ENCODE measurements around the gene ARMC8. TPM values are rescaled to one million over a fixed set of nuclear protein-coding genes. Genes with fewer than 3 reads are reported as not detected.

ARMC8 gene
- total and polyA plus RNA-seq, 2 of the 8 experiments (the other 6 are each of a cell fraction or from before 2014, with no cell fraction given): 47.3 to 58.5 TPM

DNA sequence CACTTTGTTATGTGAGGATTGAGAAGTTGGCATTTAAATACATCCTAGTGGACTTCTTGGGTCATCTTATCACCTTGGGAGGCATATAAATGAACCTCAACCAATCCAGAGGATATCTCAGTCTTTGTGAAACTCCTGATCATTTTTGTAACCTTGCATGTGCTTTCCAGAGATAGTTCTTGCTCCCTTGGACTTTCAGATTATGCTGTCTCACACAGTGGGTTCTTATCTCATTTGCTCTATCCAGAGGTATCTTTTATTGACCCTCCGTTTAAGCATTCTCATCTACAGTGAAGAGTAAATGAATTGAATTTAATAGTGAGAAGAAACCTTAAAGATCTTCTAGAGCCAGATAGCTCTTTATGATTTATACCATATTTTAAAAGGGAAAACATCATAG lies 10.4 kb downstream of the ARMC8 start:
- Histone ChIP-seq H3K79me2 (ENCODE audit: control insufficient read depth in 1 of 2, insufficient read depth in 2 of 2, low read length in 2 of 2) (peaks cover 0 to 91% of the 10 kb centered on the region in 2 experiments; a peak in 3 of 4 replicates), H2AK5ac (ENCODE audit: low read depth, low read length) (no peak overlapping the region), H4K8ac (ENCODE audit: extremely low read depth, insufficient read depth, low read length) (no peak overlapping the region), H3K14ac (ENCODE audit: insufficient read length) (no peak overlapping the region), H3K4me3 (ENCODE audit: extremely low read depth in 1 of 4, insufficient read depth in 2 of 4, low read depth in 3 of 4, low read length in 4 of 4) (no peak overlapping the region), H3K23me2 (ENCODE audit: low read depth, low read length) (no peaks in the 10 kb centered on the region), H2BK120ac (replicated peaks; ENCODE audit: low read depth, low read length) (no peak overlapping the region), H3K23ac (ENCODE audit: insufficient read length) (no peak overlapping the region), H3K18ac (ENCODE audit: extremely low read depth, low read length) (no peak overlapping the region), H2BK15ac (ENCODE audit: low read length) (no peak overlapping the region), H3K9me3 (ENCODE audit: insufficient read depth in 2 of 2, low read depth in 1 of 2, low read length in 1 of 2) (no peaks in the 10 kb centered on the region), H2BK12ac (ENCODE audit: low read depth, low read length) (no peak overlapping the region), H4K91ac (replicated peaks; ENCODE audit: insufficient read length, low read length) (no peak overlapping the region), H3K27ac (ENCODE audit: low read depth, low read length) (no peak overlapping the region), H4K20me1 (replicated peaks in 1 of 2; ENCODE audit: control insufficient read depth in 1 of 2, insufficient read depth in 2 of 2, low read length in 2 of 2) (peaks cover 14% of the 10 kb centered on the region in 2 experiments), H3K4me1 (replicated peaks in 1 of 4; ENCODE audit: control insufficient read depth in 3 of 4, insufficient read depth in 4 of 4, low read length in 3 of 4) (no peaks in the 10 kb centered on the region; a peak in 1 of 7 replicates), H3K9ac (replicated peaks in 1 of 4; ENCODE audit: extremely low read depth in 1 of 4, low read depth in 3 of 4, low read length in 3 of 4) (no peak overlapping the region), H3K27me3 (replicated peaks in 1 of 4; ENCODE audit: control insufficient read depth in 3 of 4, extremely low read depth in 1 of 4, insufficient read depth in 3 of 4, low read length in 3 of 4) (no peaks in the 10 kb centered on the region), H3K36me3 (ENCODE audit: control insufficient read depth in 2 of 4, insufficient read depth in 4 of 4, low read length in 3 of 4) (no peaks in the 10 kb centered on the region; a peak in 1 of 8 replicates), H3K4ac (replicated peaks; ENCODE audit: insufficient read length, low read depth, low read length) (no peak overlapping the region), H3K56ac (replicated peaks; ENCODE audit: insufficient read length, low read depth, low read length) (no peak overlapping the region), H2AFZ (ENCODE audit: low read length) (no peak overlapping the region), H2BK20ac (ENCODE audit: low read length) (no peak overlapping the region), H3K4me2 (ENCODE audit: insufficient read depth in 1 of 2, low read depth in 2 of 2, low read length in 2 of 2) (no peak overlapping the region), H3K79me1 (ENCODE audit: low read depth, low read length) (0 out of 2 replicates have a peak, but pooled peaks cover 1% of the 10 kb centered on the region), H4K5ac (ENCODE audit: insufficient read length, low read depth, low read length) (no peak overlapping the region), H2BK5ac (ENCODE audit: low read depth, low read length) (no peak overlapping the region)
- 83% methylated on average over 1 of the region's 1 CpG; no CpG with 5 or more reads in 1 of the 2 experiments for WGBS, 2 experiments (ENCODE audit: extremely low coverage in 1 of 2, insufficient coverage in 1 of 2, insufficient read length in 1 of 2, insufficient replicate concordance in 2 of 2, low coverage in 1 of 2, low lambda C conversion rate in 2 of 2, missing lambda C conversion rate in 1 of 2)
- POLR2A ChIA-PET (ENCODE audit: partially characterized antibody): interaction anchor here (1.0 to 2.2 kb wide), 3 partner anchors 10 to 16 kb away, joined by 3 to 26 read pairs (median 3); partner anchors contain the start of gene ARMC8
- DNase-seq (ENCODE audit: low read depth in 1 of 2, low spot score in 2 of 2): no peak
- no peak for FAIRE-seq
- CTCF ChIA-PET (ENCODE audit: partially characterized antibody): interaction anchor here (1.1 kb wide), 2 partner anchors 14 to 782 kb away, joined by 3 read pairs; no protein-coding TSS in a partner anchor
- TF ChIP-seq TAF1 (IDR thresholded peaks at IDR 0.05; ENCODE audit: low read depth, low read length) (no peak), POU5F1 (IDR thresholded peaks at IDR 0.05; ENCODE audit: low read depth, low read length) (no peak), CHD2 (IDR thresholded peaks at IDR 0.05; ENCODE audit: low read length) (no peak), BACH1 (IDR thresholded peaks at IDR 0.05; ENCODE audit: low read length) (no peak), BRCA1 (IDR thresholded peaks at IDR 0.05; ENCODE audit: low read depth, low read length) (no peak), SIRT6 (IDR thresholded peaks at IDR 0.05; ENCODE audit: low read length) (no peak), HDAC6 (IDR thresholded peaks at IDR 0.05; ENCODE audit: low read depth, low read length) (no peak), KDM5A (IDR thresholded peaks at IDR 0.05; ENCODE audit: low read length) (no peak), RFX5 (IDR thresholded peaks at IDR 0.05; ENCODE audit: borderline replicate concordance, low read depth, low read length) (no peak), TAF7 (optimal IDR thresholded peaks at IDR 0.05; ENCODE audit: borderline replicate concordance, low read depth, low read length) (no peak), JUND (IDR thresholded peaks at IDR 0.05; ENCODE audit: low read length) (no peak)
- TF ChIP-seq, protein P1, sequence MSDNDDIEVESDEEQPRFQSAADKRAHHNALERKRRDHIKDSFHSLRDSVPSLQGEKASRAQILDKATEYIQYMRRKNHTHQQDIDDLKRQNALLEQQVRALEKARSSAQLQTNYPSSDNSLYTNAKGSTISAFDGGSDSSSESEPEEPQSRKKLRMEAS (IDR thresholded peaks at IDR 0.05): no peak
- TF ChIP-seq, protein P2, sequence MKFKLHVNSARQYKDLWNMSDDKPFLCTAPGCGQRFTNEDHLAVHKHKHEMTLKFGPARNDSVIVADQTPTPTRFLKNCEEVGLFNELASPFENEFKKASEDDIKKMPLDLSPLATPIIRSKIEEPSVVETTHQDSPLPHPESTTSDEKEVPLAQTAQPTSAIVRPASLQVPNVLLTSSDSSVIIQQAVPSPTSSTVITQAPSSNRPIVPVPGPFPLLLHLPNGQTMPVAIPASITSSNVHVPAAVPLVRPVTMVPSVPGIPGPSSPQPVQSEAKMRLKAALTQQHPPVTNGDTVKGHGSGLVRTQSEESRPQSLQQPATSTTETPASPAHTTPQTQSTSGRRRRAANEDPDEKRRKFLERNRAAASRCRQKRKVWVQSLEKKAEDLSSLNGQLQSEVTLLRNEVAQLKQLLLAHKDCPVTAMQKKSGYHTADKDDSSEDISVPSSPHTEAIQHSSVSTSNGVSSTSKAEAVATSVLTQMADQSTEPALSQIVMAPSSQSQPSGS (IDR thresholded peaks at IDR 0.05; ENCODE audit: low read length): no peak

Data from H1 (cell line).